ENCODE results near the gene PUS10. TPM values are rescaled to one million over a fixed set of nuclear protein-coding genes. Genes with fewer than 3 reads are reported as not detected.

PUS10 gene
- total and polyA plus RNA-seq, 3 donors from 2014 or later = 7.3 to 10.7 (median 10.0) TPM

GRCh38 chr2:60899892-60900249 lies 118.2 kb downstream of the PUS10 start:
- WGBS, 2 donors = 75 to 77% methylated on average over 1 of the region's 1 CpG

GRCh38 chr2:60899230-60899891 lies 118.7 kb downstream of the PUS10 start:
- TF ChIP-seq POLR2A (IDR thresholded peaks at IDR 0.05) = no peak
- no peak for TF ChIP-seq CTCF (IDR thresholded peaks at IDR 0.05)
- Histone ChIP-seq H3K27ac (no peak overlapping the region), H3K4me1 (no peaks in the 10 kb centered on the region), H3K4me3 (no peak overlapping the region), H3K9me3 (no peaks in the 10 kb centered on the region), H3K27me3 (no peaks in the 10 kb centered on the region), H3K36me3 (ENCODE audit: low read depth, missing control alignments) (no peaks in the 10 kb centered on the region)
- intact Hi-C loops (cut with DNase I; ENCODE audit: low total_unique reads) = no loop called here
- WGBS, 2 donors = 79 to 85% methylated on average over 6 of the region's 6 CpGs
- no peak for DNase-seq

More at GRCh38 chr2:60899892-60900249, 118.2 kb downstream of the PUS10 start:
- Histone ChIP-seq H3K27me3 (no peaks in the 10 kb centered on the region), H3K9me3 (no peaks in the 10 kb centered on the region), H3K36me3 (ENCODE audit: low read depth, missing control alignments) (no peaks in the 10 kb centered on the region), H3K4me1 (no peaks in the 10 kb centered on the region), H3K4me3 (no peak overlapping the region), H3K27ac (no peak overlapping the region)
- no peak for DNase-seq
- TF ChIP-seq POLR2A (IDR thresholded peaks at IDR 0.05) (no peak), CTCF (IDR thresholded peaks at IDR 0.05) (no peak)
- intact Hi-C loops (cut with DNase I; ENCODE audit: low total_unique reads) = no loop called here

GRCh38 chr2:60898567-60898966 lies 119.5 kb downstream of the PUS10 start:
- no peak overlapping the region for H3K27ac ChIP-seq
- no peaks in the 10 kb centered on the region for H3K9me3 ChIP-seq
- no peak for DNase-seq
- H3K27me3 ChIP-seq = no peaks in the 10 kb centered on the region
- H3K4me3 ChIP-seq = no peak overlapping the region
- TF ChIP-seq POLR2A (IDR thresholded peaks at IDR 0.05) = no peak
- TF ChIP-seq CTCF (IDR thresholded peaks at IDR 0.05) = no peak
- no peaks in the 10 kb centered on the region for H3K36me3 ChIP-seq (ENCODE audit: low read depth, missing control alignments)
- H3K4me1 ChIP-seq = no peaks in the 10 kb centered on the region
- WGBS, 2 donors = 91 to 92% methylated on average over 1 of the region's 1 CpG
- intact Hi-C loops (cut with DNase I; ENCODE audit: low total_unique reads) = no loop called here

Small RNA genes lying within 50 kb of the gene (small RNA-seq; reads per million reads assigned to genes)
- gene RNA5SP95 = 0 reads per million in 2 donors
- gene RNU4-51P = 0 reads per million in 2 donors

Other genes starting within 250 kb of the PUS10 start
- gene REL, start 136.7 kb downstream of the PUS10 start, total RNA-seq = 10 to 100 TPM; 30.5 to 33.7 TPM
- gene REL, start 136.7 kb downstream of the PUS10 start, polyA plus RNA-seq (ENCODE audit: insufficient read depth, low read depth, low replicate concordance) = 4.3 TPM
- 10 to 100 TPM; 39.0 to 44.3 TPM for gene PEX13, start 535 bp downstream of the PUS10 start, total RNA-seq
- gene PEX13, start 535 bp downstream of the PUS10 start, polyA plus RNA-seq (ENCODE audit: insufficient read depth, low read depth, low replicate concordance) = 34.6 TPM
- gene SANBR, start 47.6 kb upstream of the PUS10 start, total RNA-seq = 10 to 100 TPM; 11.1 to 12.4 TPM
- gene SANBR, start 47.6 kb upstream of the PUS10 start, polyA plus RNA-seq (ENCODE audit: insufficient read depth, low read depth, low replicate concordance) = 9.4 TPM
- 10 to 100 TPM; 39.4 to 40.4 TPM for gene C2orf74, start 143.9 kb upstream of the PUS10 start, total RNA-seq
- 50.0 TPM for gene C2orf74, start 143.9 kb upstream of the PUS10 start, polyA plus RNA-seq (ENCODE audit: insufficient read depth, low read depth, low replicate concordance)

All from testis (tissue), 3 donors.